ENCODE measurements around the gene TMPRSS9. TPM values are rescaled to one million over a fixed set of nuclear protein-coding genes. Genes with fewer than 3 reads are reported as not detected.
"Not testable (repeated sequence)": the region's sequence is repeated elsewhere in the genome, so short reads cannot be mapped to it uniquely, and the experiment has no call there.

Gene TMPRSS9
- total and polyA plus RNA-seq, 2 experiments from 2014 or later: not detected

- H3K27ac ChIP-seq: no peak overlapping the region
- no peaks in the 10 kb centered on the region for H3K9me3 ChIP-seq (ENCODE audit: low read depth)
- no peaks in the 10 kb centered on the region for H3K4me1 ChIP-seq (ENCODE audit: low read depth)
- H3K36me3 ChIP-seq: no peaks in the 10 kb centered on the region
- no peak for TF ChIP-seq CTCF (IDR thresholded peaks at IDR 0.05; ENCODE audit: low read depth, low read length)
- no peak overlapping the region for H3K4me3 ChIP-seq
- DNase-seq (ENCODE audit: low read depth in 1 of 2, low spot score in 1 of 2): no peak
- no peaks in the 10 kb centered on the region for H3K27me3 ChIP-seq
Observed at GRCh38 chr19:2460245-2460644, 100.2 kb downstream of the TMPRSS9 start.

DNA sequence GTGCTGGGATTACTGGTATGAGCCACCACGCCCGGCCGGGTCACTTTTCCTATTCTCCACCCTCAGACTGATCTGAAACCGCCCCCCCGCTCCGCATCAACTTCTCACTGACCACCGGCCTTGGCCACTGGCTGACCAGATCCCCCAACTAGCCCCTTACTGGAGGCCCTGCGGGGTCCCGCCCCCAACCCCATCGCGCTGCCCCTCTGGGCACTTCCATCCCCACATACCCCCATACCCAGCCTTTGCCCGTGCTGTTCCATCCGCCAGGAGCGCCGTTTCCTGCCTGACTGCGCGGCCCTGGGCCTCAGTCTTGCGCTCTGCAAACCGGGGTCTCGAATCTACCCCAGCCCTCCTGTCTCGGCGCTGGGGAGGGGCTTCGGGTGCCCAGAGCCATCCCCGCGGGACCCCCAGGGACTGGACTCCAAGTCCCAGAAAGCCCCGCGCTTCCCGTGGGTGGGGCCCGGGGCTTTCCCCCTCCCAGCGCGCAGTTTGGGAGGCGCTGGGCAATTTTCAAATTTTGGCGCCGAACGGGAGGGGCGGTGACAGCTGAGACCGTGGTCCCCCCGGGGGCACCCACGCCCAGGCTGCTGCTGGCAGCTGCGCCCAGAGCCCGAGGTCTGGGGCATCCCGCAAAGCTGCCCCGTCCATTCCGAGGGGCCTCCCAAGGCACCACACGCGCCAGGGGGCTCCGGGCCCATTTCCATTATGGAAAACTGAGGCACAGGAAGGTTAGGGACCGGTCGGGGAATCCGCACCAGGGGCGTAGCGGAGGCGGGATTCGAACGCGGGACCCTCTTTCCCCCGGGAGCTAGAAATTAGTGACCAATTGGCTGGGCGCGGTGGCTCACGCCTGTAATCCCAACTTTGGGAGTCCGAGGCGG, 101.9 kb downstream of the TMPRSS9 start:
- Histone ChIP-seq H3K4me3 (peak overlapping the region; percentile 28), H3K36me3 (no peaks in the 10 kb centered on the region), H3K27me3 (no peaks in the 10 kb centered on the region), H3K9me3 (ENCODE audit: low read depth) (no peaks in the 10 kb centered on the region), H3K4me1 (ENCODE audit: low read depth) (no peaks in the 10 kb centered on the region), H3K27ac (no peak overlapping the region)
- DNase-seq (ENCODE audit: low read depth in 1 of 2, low spot score in 1 of 2): peak; percentile 48 to 71
- peak; percentile 18 for TF ChIP-seq CTCF (IDR thresholded peaks at IDR 0.05; ENCODE audit: low read depth, low read length)

GRCh38 chr19:2462635-2463421, 102.8 kb downstream of the TMPRSS9 start:
- no peaks in the 10 kb centered on the region for H3K4me1 ChIP-seq (ENCODE audit: low read depth)
- H3K36me3 ChIP-seq: no peaks in the 10 kb centered on the region
- H3K4me3 ChIP-seq: peak overlapping the region; percentile 28
- no peaks in the 10 kb centered on the region for H3K27me3 ChIP-seq
- no peaks in the 10 kb centered on the region for H3K9me3 ChIP-seq (ENCODE audit: low read depth)
- H3K27ac ChIP-seq: peak overlapping the region; percentile 63
- no peak for TF ChIP-seq CTCF (IDR thresholded peaks at IDR 0.05; ENCODE audit: low read depth, low read length)
- DNase-seq (ENCODE audit: low read depth in 1 of 2, low spot score in 1 of 2): peak; percentile 94 to 98

DNA sequence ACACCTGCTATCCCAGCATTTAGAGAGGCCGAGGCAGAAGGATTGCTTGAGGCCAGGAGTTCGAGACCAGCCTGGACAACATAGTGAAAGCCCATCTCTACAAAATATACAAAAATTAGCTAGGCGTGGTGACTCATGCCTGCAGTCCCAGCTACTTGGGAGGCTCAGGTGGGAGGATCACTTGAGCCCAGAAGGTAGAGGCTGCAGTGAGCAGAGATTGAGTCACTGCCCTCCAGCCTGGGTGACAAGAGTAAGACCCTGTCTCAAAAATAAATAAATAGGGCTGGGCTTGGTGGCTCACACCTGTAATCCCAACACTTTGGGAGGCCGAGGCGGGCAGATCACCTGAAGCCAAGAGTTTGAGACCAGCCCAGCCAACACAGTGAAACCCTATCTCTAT, 103.6 kb downstream of the TMPRSS9 start:
- not testable (repeated sequence) for H3K27ac ChIP-seq; H3K4me3 ChIP-seq; H3K4me1 ChIP-seq (ENCODE audit: low read depth); DNase-seq (ENCODE audit: low read depth in 1 of 2, low spot score in 1 of 2); H3K9me3 ChIP-seq (ENCODE audit: low read depth); H3K36me3 ChIP-seq; H3K27me3 ChIP-seq

DNA sequence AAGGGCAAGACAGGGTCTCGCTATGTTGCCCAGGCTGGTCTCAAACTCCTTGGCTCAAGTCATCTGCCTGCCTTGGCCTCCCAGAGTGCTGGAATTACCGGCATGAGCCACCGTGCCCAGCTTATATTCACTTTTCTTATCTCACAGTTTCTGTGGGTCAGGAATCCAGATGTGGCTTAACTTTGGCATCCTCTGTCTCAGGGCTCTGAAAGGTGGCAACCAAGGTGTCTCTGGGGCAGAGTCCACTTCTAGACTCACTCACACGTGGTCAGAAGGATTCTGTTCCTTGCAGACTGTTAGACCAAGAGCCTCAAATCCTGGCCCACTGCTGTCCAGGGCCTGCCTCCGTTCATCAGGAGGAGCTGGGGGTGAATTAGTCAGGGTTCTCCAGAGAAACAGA, 104.3 kb downstream of the TMPRSS9 start:
- H3K27me3 ChIP-seq: no peaks in the 10 kb centered on the region

More for the DNA sequence above, 104.3 kb downstream of the TMPRSS9 start:
- Histone ChIP-seq H3K9me3 (ENCODE audit: low read depth) (no peaks in the 10 kb centered on the region), H3K4me1 (ENCODE audit: low read depth) (no peaks in the 10 kb centered on the region), H3K27ac (peak overlapping the region; percentile 9), H3K4me3 (no peak overlapping the region), H3K36me3 (no peaks in the 10 kb centered on the region)
- DNase-seq (ENCODE audit: low read depth in 1 of 2, low spot score in 1 of 2): peak in 1 of 2 donors; percentile 10
- no peak for TF ChIP-seq CTCF (IDR thresholded peaks at IDR 0.05; ENCODE audit: low read depth, low read length)

All from cardiac muscle cell (in vitro differentiated cells and primary cell).